IPS-NIHi11 (cell line): Measurements from ENCODE around the gene GNLY.

Experiments
- DNase-seq: peaks from one replicate; pipeline ENCODE4 v3.0.0; 2012; ENCODE audit warnings: mixed read lengths, low spot score

Gene GNLY

GRCh38 chr2:85744741-85745601 lies 50.8 kb downstream of the GNLY start:
- DNase-seq = no peak

GRCh38 chr2:85745619-85746018 lies 51.5 kb downstream of the GNLY start:
- no peak for DNase-seq

- no peak for DNase-seq
Observed at GRCh38 chr2:85746321-85747004, 52.3 kb downstream of the GNLY start.

- DNase-seq = no peak
Observed at GRCh38 chr2:85747441-85747840, 53.3 kb downstream of the GNLY start.

- no peak for DNase-seq
Observed at GRCh38 chr2:85748039-85748734, 54.0 kb downstream of the GNLY start.
